CD14-positive monocyte (primary cell): ENCODE measurements around the gene PSPC1. TPM values are rescaled to one million over a fixed set of nuclear protein-coding genes. Genes with fewer than 3 reads are reported as not detected.
A peak's percentile ranks its signal among the peaks of the same experiment; 100 is the strongest.

Experiments used
- DNase-seq, 3 donors: peaks; one replicate each; pipeline ENCODE4 v3.0.0-alpha.2; 2011 to 2022
- H2AFZ ChIP-seq: 2 replicates; pipeline ENCODE4 v1.6.0; 2012; ENCODE audit warnings: mild to moderate bottlenecking, low read depth, low read length, inconsistent platforms; ENCODE audit not compliant: insufficient read depth, poor library complexity, severe bottlenecking
- H3K27ac ChIP-seq, 2 donors: 1 replicate in 1 of 2; 2 replicates in 1 of 2; pipeline ENCODE4 v1.5.1; 2012 to 2013; ENCODE audit warnings: low read length in 2 of 2, control low read depth in 1 of 2, inconsistent platforms in 1 of 2, low read depth in 1 of 2, mild to moderate bottlenecking in 1 of 2
- H3K27me3 ChIP-seq, 2 donors: one replicate each; pipeline versions ENCODE4 v1.6.0 to v1.6.1; 2011 to 2013; ENCODE audit warnings: low read length in 2 of 2; ENCODE audit not compliant: control insufficient read depth in 2 of 2, insufficient read depth in 2 of 2
- H3K36me3 ChIP-seq, 2 donors: replicated peaks in 1 of 2; 1 replicate in 1 of 2; 2 replicates in 1 of 2; pipeline versions ENCODE4 v1.5.1 to v1.6.1; 2012 to 2013; ENCODE audit warnings: low read length in 2 of 2, control low read depth in 1 of 2, inconsistent platforms in 1 of 2, mild to moderate bottlenecking in 1 of 2; ENCODE audit not compliant: insufficient read depth in 2 of 2, control insufficient read depth in 1 of 2
- H3K4me1 ChIP-seq, 2 donors: 1 replicate in 1 of 2; 2 replicates in 1 of 2; pipeline versions ENCODE4 v1.5.1 to v1.6.1; 2012 to 2013; ENCODE audit warnings: low read length in 2 of 2, control low read depth in 1 of 2, inconsistent platforms in 1 of 2, mild to moderate bottlenecking in 1 of 2, moderate library complexity in 1 of 2; ENCODE audit not compliant: insufficient read depth in 2 of 2, control insufficient read depth in 1 of 2
- H3K4me2 ChIP-seq: replicated peaks from 2 replicates; pipeline ENCODE3; 2012; ENCODE audit warnings: low read length, moderate library complexity, mild to moderate bottlenecking; ENCODE audit not compliant: poor library complexity, severe bottlenecking; ENCODE audit errors: extremely low read depth
- H3K4me3 ChIP-seq, 3 experiments: fragments of 200-600 bp in 1 of 3; sonication (generic) in 1 of 3; replicated peaks in 1 of 3; 1 replicate in 2 of 3; 2 replicates in 1 of 3; pipeline ENCODE4 v1.5.1; 2011 to 2013; ENCODE audit warnings: low read length in 3 of 3, mild to moderate bottlenecking in 3 of 3, control low read depth in 2 of 3, low read depth in 2 of 3, inconsistent platforms in 1 of 3, moderate library complexity in 1 of 3
- H3K79me2 ChIP-seq: 2 replicates; pipeline ENCODE4 v1.6.0; 2012; ENCODE audit warnings: mild to moderate bottlenecking, control low read depth, inconsistent platforms, low read length, moderate library complexity; ENCODE audit not compliant: insufficient read depth
- H3K9ac ChIP-seq: 2 replicates; pipeline ENCODE4 v1.6.0; 2017; ENCODE audit warnings: low read length, mild to moderate bottlenecking; ENCODE audit not compliant: insufficient read depth, poor library complexity, severe bottlenecking
- H3K9me3 ChIP-seq, 2 donors: replicated peaks in 1 of 2; 1 replicate in 1 of 2; 2 replicates in 1 of 2; pipeline versions ENCODE4 v1.5.1 to v1.6.1; 2012 to 2013; ENCODE audit warnings: low read length in 2 of 2, control low read depth in 1 of 2; ENCODE audit not compliant: control insufficient read depth in 1 of 2, insufficient read depth in 1 of 2
- H4K20me1 ChIP-seq: 2 replicates; pipeline ENCODE4 v1.6.0; 2012; ENCODE audit warnings: mild to moderate bottlenecking, low read length, control low read depth, moderate library complexity; ENCODE audit not compliant: insufficient read depth
- H3K27ac Mint-ChIP-seq, 7 donors: one replicate each; pipeline ENCODE4 v1.8.0; 2020; ENCODE audit warnings: mild to moderate bottlenecking in 7 of 7, mixed read lengths in 7 of 7, moderate library complexity in 6 of 7, inconsistent platforms in 2 of 7
- H3K27me3 Mint-ChIP-seq, 3 donors: one replicate each; pipeline ENCODE4 v1.8.0; 2021 to 2022; ENCODE audit warnings: low read depth in 3 of 3, mild to moderate bottlenecking in 3 of 3, mixed read lengths in 3 of 3, moderate library complexity in 3 of 3, inconsistent platforms in 1 of 3
- H3K36me3 Mint-ChIP-seq, 2 donors: one replicate each; pipeline ENCODE4 v1.8.0; 2020; ENCODE audit warnings: mixed read lengths in 2 of 2, inconsistent platforms in 1 of 2, mild to moderate bottlenecking in 1 of 2
- H3K4me1 Mint-ChIP-seq: one replicate; pipeline ENCODE4 v1.8.0; 2020; ENCODE audit warnings: mild to moderate bottlenecking, mixed read lengths
- H3K4me3 Mint-ChIP-seq, 2 donors: one replicate each; pipeline ENCODE4 v1.8.0; 2020; ENCODE audit warnings: mild to moderate bottlenecking in 2 of 2, mixed read lengths in 2 of 2, moderate library complexity in 1 of 2
- H3K9me3 Mint-ChIP-seq, 7 donors: one replicate each; pipeline ENCODE4 v1.8.0; 2020 to 2022; ENCODE audit warnings: mixed read lengths in 7 of 7, mild to moderate bottlenecking in 6 of 7, moderate library complexity in 6 of 7, inconsistent platforms in 2 of 7
- WGBS: methylation state at CpG from one replicate; pipeline ENCODE4 v1.1.5; 2013; ENCODE audit warnings: missing lambda C conversion rate; ENCODE audit not compliant: insufficient coverage; 5-methylcytosine and 5-hydroxymethylcytosine counted together
- intact Hi-C, 2 donors: fragments of 100-400 bp; cut with micrococcal nuclease; formaldehyde crosslinking; loops; one replicate each; pipeline versions ENCODE4 v1.15.0 to v1.15.1; 2023
- polyA plus RNA-seq, 3 donors: library from polyadenylated mRNA; depleted of rRNA in 1 of 3; unstranded in 2 of 3; stranded (reverse) in 1 of 3; fragments of 300-500 nt in 2 of 3; fragments of >200 nt in 1 of 3; fragmentation: Illumina TruSeq in 2 of 3; gene quantifications; 1 replicate in 2 of 3; 2 replicates in 1 of 3; pipeline ENCODE4 v1.2.3, GENCODE V29; 2012 to 2021
- TF ChIP-seq, protein P1 (sequence below): fragments of 200-600 bp; IDR thresholded peaks from one replicate; pipeline ENCODE4 v1.8.0; 2022; ENCODE audit warnings: antibody characterized with exemption, mild to moderate bottlenecking

The PSPC1 gene
- polyA plus RNA-seq, 3 donors = 17.3 to 34.4 (median 19.4) TPM

DNA sequence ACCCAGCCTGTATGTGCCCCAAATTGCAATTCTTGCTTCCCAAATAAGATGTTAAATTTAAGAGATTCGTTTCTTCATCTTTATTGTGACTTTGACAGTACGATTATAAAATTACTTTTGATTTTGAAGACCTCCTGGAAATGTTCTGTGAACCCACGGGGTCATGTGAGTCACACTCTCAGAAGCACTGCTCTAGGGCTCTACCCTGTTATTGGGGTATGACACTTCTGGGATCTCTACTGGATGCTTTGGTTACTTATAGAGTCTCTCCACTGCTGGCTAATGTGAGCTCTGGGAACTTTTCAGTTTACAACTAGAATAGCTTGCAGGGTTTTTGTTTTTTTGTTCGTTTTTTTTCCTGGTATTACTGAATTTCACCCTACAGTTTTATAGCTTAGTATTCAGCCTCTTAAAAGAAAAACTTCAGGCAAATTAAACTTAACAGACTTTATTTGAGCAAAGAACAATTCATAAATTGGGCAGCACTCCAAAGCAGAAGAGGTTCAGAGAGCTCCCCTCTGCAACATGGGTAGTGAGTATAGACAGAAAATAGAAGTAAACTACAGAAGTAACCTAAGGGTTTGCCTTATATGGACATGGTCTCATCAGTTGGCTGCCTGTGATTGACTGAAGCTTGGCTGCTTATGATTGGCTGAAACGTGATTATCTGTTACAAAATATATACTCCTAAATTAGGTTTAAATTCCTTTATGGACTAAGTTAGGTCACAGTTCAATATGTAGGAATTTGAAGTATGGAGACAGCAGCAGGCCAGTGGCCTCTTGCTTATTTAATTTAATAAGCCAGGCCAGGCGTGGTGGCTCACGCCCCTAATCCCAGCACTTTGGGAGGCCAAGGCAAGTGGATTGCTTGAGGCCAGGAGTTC is 28.5 kb upstream of the PSPC1 start:
- no peak overlapping the region for H3K4me3 ChIP-seq
- no peak overlapping the region for H3K27ac Mint-ChIP-seq
- intact Hi-C loops = no loop called here
- DNase-seq = no peak
- H3K36me3 ChIP-seq = no peaks in the 10 kb centered on the region
- H3K9me3 ChIP-seq = no peaks in the 10 kb centered on the region
- H3K27me3 ChIP-seq = no peaks in the 10 kb centered on the region
- no peak overlapping the region for H3K9ac ChIP-seq
- H3K9me3 Mint-ChIP-seq = peaks cover 0 to 12% (median 3%) of the 10 kb centered on the region in 7 donors
- no peaks in the 10 kb centered on the region for H3K79me2 ChIP-seq
- WGBS = 100% methylated on average over 2 of the region's 7 CpGs
- no peak overlapping the region for H2AFZ ChIP-seq
- no peaks in the 10 kb centered on the region for H3K27me3 Mint-ChIP-seq
- H4K20me1 ChIP-seq = no peaks in the 10 kb centered on the region
- peaks cover 2% of the 10 kb centered on the region for H3K4me1 Mint-ChIP-seq
- H3K4me3 Mint-ChIP-seq = no peak overlapping the region
- no peaks in the 10 kb centered on the region for H3K4me1 ChIP-seq
- H3K36me3 Mint-ChIP-seq = peaks cover 5 to 30% of the 10 kb centered on the region in 2 donors
- no peak overlapping the region for H3K27ac ChIP-seq
- H3K4me2 ChIP-seq = no peak overlapping the region
- TF ChIP-seq, protein P1, sequence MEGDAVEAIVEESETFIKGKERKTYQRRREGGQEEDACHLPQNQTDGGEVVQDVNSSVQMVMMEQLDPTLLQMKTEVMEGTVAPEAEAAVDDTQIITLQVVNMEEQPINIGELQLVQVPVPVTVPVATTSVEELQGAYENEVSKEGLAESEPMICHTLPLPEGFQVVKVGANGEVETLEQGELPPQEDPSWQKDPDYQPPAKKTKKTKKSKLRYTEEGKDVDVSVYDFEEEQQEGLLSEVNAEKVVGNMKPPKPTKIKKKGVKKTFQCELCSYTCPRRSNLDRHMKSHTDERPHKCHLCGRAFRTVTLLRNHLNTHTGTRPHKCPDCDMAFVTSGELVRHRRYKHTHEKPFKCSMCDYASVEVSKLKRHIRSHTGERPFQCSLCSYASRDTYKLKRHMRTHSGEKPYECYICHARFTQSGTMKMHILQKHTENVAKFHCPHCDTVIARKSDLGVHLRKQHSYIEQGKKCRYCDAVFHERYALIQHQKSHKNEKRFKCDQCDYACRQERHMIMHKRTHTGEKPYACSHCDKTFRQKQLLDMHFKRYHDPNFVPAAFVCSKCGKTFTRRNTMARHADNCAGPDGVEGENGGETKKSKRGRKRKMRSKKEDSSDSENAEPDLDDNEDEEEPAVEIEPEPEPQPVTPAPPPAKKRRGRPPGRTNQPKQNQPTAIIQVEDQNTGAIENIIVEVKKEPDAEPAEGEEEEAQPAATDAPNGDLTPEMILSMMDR = no peak

DNA sequence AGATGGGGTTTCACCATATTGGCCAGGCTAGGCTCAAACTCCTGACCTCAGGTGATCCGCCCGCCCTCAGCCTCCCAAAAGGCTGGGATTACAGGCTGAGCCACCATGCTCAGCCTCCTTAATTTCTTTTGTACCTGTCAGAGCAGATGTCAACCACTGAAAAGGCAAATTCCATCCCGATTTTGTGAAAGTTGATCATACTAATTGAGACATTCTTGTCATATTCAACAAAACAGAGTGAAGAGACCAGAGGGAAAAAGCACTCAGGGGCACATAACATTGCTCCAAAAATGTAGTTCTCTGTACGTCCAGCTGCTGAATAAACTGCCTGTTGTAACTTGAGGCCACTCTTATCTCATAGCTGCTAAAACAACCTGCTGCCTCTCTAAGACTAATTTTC is 27.4 kb upstream of the PSPC1 start:
- Histone ChIP-seq H3K4me1 (no peaks in the 10 kb centered on the region), H3K36me3 (no peaks in the 10 kb centered on the region), H3K27ac (no peak overlapping the region), H3K9ac (no peak overlapping the region), H3K4me3 (no peak overlapping the region), H3K4me2 (no peak overlapping the region), H3K9me3 (no peaks in the 10 kb centered on the region), H2AFZ (no peak overlapping the region), H3K27me3 (no peaks in the 10 kb centered on the region), H3K79me2 (no peaks in the 10 kb centered on the region), H4K20me1 (no peaks in the 10 kb centered on the region)
- 97% methylated on average over 3 of the region's 4 CpGs for WGBS
- H3K27ac Mint-ChIP-seq = peak overlapping the region in 1 of 7 donors; percentile 60
- TF ChIP-seq, protein P1 = no peak
- DNase-seq = no peak
- H3K36me3 Mint-ChIP-seq = peaks cover 7 to 30% of the 10 kb centered on the region in 2 donors
- no peaks in the 10 kb centered on the region for H3K27me3 Mint-ChIP-seq
- intact Hi-C loops = no loop called here
- peaks cover 2% of the 10 kb centered on the region for H3K4me1 Mint-ChIP-seq
- no peak overlapping the region for H3K4me3 Mint-ChIP-seq
- H3K9me3 Mint-ChIP-seq = peaks cover 0 to 12% (median 3%) of the 10 kb centered on the region in 7 donors
